ENCODE data around the gene SLC39A1.
"Not testable (repeated sequence)": the region's sequence is repeated elsewhere in the genome, so short reads cannot be mapped to it uniquely, and the experiment has no call there.

DNA sequence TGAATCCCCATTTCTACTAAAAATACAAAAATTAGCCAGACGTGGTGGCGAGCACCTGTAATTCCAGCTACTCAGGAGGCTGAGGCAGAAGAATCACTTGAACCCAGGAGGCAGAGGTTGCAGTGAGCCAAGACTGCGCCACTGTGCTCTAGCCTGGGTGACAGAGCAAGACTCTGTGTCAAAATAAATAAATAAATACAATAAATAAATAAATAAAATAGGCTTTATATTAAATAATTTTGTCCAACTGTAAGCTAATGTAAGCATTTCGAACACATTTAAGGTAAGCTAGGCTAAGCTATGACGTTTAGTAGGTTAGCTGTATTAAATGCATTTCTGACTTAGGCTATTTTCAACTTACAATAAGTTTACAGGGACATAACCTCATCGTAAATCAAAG lies 52.8 kb downstream of the SLC39A1 start:
- TF ChIP-seq, protein P1, sequence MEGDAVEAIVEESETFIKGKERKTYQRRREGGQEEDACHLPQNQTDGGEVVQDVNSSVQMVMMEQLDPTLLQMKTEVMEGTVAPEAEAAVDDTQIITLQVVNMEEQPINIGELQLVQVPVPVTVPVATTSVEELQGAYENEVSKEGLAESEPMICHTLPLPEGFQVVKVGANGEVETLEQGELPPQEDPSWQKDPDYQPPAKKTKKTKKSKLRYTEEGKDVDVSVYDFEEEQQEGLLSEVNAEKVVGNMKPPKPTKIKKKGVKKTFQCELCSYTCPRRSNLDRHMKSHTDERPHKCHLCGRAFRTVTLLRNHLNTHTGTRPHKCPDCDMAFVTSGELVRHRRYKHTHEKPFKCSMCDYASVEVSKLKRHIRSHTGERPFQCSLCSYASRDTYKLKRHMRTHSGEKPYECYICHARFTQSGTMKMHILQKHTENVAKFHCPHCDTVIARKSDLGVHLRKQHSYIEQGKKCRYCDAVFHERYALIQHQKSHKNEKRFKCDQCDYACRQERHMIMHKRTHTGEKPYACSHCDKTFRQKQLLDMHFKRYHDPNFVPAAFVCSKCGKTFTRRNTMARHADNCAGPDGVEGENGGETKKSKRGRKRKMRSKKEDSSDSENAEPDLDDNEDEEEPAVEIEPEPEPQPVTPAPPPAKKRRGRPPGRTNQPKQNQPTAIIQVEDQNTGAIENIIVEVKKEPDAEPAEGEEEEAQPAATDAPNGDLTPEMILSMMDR (IDR thresholded peaks at IDR 0.05): not testable (repeated sequence)
- TF ChIP-seq EHMT2 (IDR thresholded peaks at IDR 0.05; ENCODE audit: low read depth); FOXS1 (CRISPR knock-in tag; IDR thresholded peaks at IDR 0.05); EHF (CRISPR knock-in tag; IDR thresholded peaks at IDR 0.05); KDM1A (IDR thresholded peaks at IDR 0.05; ENCODE audit: low read depth); CBX2 (IDR thresholded peaks at IDR 0.05; ENCODE audit: borderline replicate concordance, low read depth); RARB (CRISPR knock-in tag; IDR thresholded peaks at IDR 0.05); POLR2A (IDR thresholded peaks at IDR 0.05; ENCODE audit: low read length); ESRRA (IDR thresholded peaks at IDR 0.05; ENCODE audit: borderline replicate concordance, low read length): not testable (repeated sequence)
- TF ChIP-seq, protein P2, sequence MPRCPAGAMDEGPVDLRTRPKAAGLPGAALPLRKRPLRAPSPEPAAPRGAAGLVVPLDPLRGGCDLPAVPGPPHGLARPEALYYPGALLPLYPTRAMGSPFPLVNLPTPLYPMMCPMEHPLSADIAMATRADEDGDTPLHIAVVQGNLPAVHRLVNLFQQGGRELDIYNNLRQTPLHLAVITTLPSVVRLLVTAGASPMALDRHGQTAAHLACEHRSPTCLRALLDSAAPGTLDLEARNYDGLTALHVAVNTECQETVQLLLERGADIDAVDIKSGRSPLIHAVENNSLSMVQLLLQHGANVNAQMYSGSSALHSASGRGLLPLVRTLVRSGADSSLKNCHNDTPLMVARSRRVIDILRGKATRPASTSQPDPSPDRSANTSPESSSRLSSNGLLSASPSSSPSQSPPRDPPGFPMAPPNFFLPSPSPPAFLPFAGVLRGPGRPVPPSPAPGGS (IDR thresholded peaks at IDR 0.05): not testable (repeated sequence)

Measured in A549 (cell line).